Measurements from ENCODE around the gene PTTG1IP2. TPM values are rescaled to one million over a fixed set of nuclear protein-coding genes. Genes with fewer than 3 reads are reported as not detected.

Gene PTTG1IP2
- total RNA-seq, 1 experiment from 2014 or later: not detected

DNA sequence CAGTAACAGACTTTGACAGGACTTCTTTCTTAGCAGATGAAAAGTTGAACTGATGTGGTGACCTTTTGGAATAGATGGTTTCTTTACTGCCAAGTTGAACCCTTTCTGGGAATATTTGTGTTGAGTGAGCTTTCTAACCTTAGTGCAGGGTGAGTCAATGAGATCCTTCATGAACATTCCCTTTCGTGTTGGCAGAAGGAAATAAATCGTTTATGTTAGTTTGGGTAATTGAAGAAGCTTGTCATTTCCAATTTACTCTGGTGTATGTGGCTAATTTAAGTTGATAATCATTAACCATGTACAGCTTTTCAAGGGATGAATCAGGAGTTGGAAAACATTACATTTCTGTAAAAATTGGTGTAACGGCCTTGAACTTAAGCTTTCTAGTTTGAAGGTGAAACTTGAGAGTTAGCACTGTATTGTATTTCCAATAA lies 43.4 kb downstream of the PTTG1IP2 start:
- ChIA-PET POLR2A (ENCODE audit: low non-redundant PET) (no interaction called here), CTCF (no interaction called here)
- BruUV-seq (replicated peaks): no TSS peak
- DNase-seq (ENCODE audit: low spot score): no peak
- Histone ChIP-seq H3K27me3 (replicated peaks; ENCODE audit: insufficient read depth, low read depth, low read length, poor library complexity) (no peaks in the 10 kb centered on the region), H3K36me3 (ENCODE audit: insufficient read depth, low read length, poor library complexity, severe bottlenecking) (no peaks in the 10 kb centered on the region), H3K4me1 (ENCODE audit: insufficient read depth, low read length, poor library complexity, severe bottlenecking) (peaks cover 9% of the 10 kb centered on the region), H3K4me3 (ENCODE audit: low read depth, low read length, poor library complexity, severe bottlenecking) (no peak overlapping the region), H3K27ac (ENCODE audit: low read depth, low read length, poor library complexity, severe bottlenecking) (no peak overlapping the region), H3K9me3 (ENCODE audit: low read depth, low read length, poor library complexity, severe bottlenecking) (no peaks in the 10 kb centered on the region)
- no peak for TF ChIP-seq EZH2 (IDR thresholded peaks at IDR 0.05; ENCODE audit: borderline replicate concordance, low read depth, low read length, poor library complexity, severe bottlenecking)
- TF ChIP-seq, protein P1, sequence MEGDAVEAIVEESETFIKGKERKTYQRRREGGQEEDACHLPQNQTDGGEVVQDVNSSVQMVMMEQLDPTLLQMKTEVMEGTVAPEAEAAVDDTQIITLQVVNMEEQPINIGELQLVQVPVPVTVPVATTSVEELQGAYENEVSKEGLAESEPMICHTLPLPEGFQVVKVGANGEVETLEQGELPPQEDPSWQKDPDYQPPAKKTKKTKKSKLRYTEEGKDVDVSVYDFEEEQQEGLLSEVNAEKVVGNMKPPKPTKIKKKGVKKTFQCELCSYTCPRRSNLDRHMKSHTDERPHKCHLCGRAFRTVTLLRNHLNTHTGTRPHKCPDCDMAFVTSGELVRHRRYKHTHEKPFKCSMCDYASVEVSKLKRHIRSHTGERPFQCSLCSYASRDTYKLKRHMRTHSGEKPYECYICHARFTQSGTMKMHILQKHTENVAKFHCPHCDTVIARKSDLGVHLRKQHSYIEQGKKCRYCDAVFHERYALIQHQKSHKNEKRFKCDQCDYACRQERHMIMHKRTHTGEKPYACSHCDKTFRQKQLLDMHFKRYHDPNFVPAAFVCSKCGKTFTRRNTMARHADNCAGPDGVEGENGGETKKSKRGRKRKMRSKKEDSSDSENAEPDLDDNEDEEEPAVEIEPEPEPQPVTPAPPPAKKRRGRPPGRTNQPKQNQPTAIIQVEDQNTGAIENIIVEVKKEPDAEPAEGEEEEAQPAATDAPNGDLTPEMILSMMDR (conservative IDR thresholded peaks at IDR 0.05; ENCODE audit: low read depth, low read length): no peak
- intact Hi-C loops (cut with micrococcal nuclease; ENCODE audit: unreplicated experiment): no loop called here

GRCh38 chr7:90516257-90516656 lies 46.8 kb downstream of the PTTG1IP2 start:
- POLR2A ChIA-PET (ENCODE audit: low non-redundant PET): no interaction called here
- no peak overlapping the region for H3K4me3 ChIP-seq (ENCODE audit: low read depth, low read length, poor library complexity, severe bottlenecking)
- intact Hi-C loops (cut with micrococcal nuclease; ENCODE audit: unreplicated experiment): no loop called here

DNA sequence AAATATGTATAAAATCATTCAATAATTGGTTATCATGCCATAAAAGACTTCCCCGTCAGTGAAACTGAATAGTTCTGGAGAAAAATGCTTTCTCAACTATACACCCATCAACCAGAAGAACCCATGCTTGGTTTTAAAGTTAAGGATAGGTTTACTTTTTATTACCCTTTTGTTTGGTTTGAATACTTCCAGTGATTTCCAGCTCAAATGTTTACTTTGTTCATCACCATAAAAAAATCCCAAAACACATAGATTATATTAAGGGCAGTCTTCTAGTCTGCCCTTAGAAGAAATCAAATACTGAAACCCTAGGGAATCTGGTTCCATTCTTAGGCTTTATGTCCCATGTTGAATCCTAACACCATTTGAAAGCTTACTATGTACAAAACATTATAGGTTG lies 49.2 kb downstream of the PTTG1IP2 start:
- H3K36me3 ChIP-seq (ENCODE audit: insufficient read depth, low read length, poor library complexity, severe bottlenecking): no peaks in the 10 kb centered on the region
- CTCF ChIA-PET: no interaction called here
- POLR2A ChIA-PET (ENCODE audit: low non-redundant PET): no interaction called here
- intact Hi-C loops (cut with micrococcal nuclease; ENCODE audit: unreplicated experiment): no loop called here
- no peak overlapping the region for H3K4me3 ChIP-seq (ENCODE audit: low read depth, low read length, poor library complexity, severe bottlenecking)
- H3K9me3 ChIP-seq (ENCODE audit: low read depth, low read length, poor library complexity, severe bottlenecking): no peaks in the 10 kb centered on the region
- H3K27me3 ChIP-seq (replicated peaks; ENCODE audit: insufficient read depth, low read depth, low read length, poor library complexity): no peaks in the 10 kb centered on the region
- H3K27ac ChIP-seq (ENCODE audit: low read depth, low read length, poor library complexity, severe bottlenecking): no peak overlapping the region
- no peak for DNase-seq (ENCODE audit: low spot score)
- H3K4me1 ChIP-seq (ENCODE audit: insufficient read depth, low read length, poor library complexity, severe bottlenecking): peaks cover 12% of the 10 kb centered on the region
- TF ChIP-seq, protein P1 (conservative IDR thresholded peaks at IDR 0.05; ENCODE audit: low read depth, low read length): no peak
- no peak for TF ChIP-seq EZH2 (IDR thresholded peaks at IDR 0.05; ENCODE audit: borderline replicate concordance, low read depth, low read length, poor library complexity, severe bottlenecking)
- BruUV-seq (replicated peaks): no TSS peak

More at GRCh38 chr7:90516257-90516656, 46.8 kb downstream of the PTTG1IP2 start:
- CTCF ChIA-PET: no interaction called here
- Histone ChIP-seq H3K9me3 (ENCODE audit: low read depth, low read length, poor library complexity, severe bottlenecking) (no peaks in the 10 kb centered on the region), H3K27ac (ENCODE audit: low read depth, low read length, poor library complexity, severe bottlenecking) (no peak overlapping the region), H3K4me1 (ENCODE audit: insufficient read depth, low read length, poor library complexity, severe bottlenecking) (peaks cover 12% of the 10 kb centered on the region), H3K36me3 (ENCODE audit: insufficient read depth, low read length, poor library complexity, severe bottlenecking) (no peaks in the 10 kb centered on the region), H3K27me3 (replicated peaks; ENCODE audit: insufficient read depth, low read depth, low read length, poor library complexity) (no peaks in the 10 kb centered on the region)
- peak; percentile 3 for DNase-seq (ENCODE audit: low spot score)
- TF ChIP-seq EZH2 (IDR thresholded peaks at IDR 0.05; ENCODE audit: borderline replicate concordance, low read depth, low read length, poor library complexity, severe bottlenecking): no peak
- TF ChIP-seq, protein P1 (conservative IDR thresholded peaks at IDR 0.05; ENCODE audit: low read depth, low read length): no peak
- BruUV-seq (replicated peaks): no TSS peak

Data from A673 (cell line).